GM21360 (cell line): ENCODE data around the gene CHAF1B.
A peak's percentile ranks its signal among the peaks of the same experiment; 100 is the strongest.
"Not testable (repeated sequence)": the region's sequence is repeated elsewhere in the genome, so short reads cannot be mapped to it uniquely, and the experiment has no call there.

Source experiments
- ATAC-seq: cut with Tn5 transposase; IDR thresholded peaks from one replicate; pipeline ENCODE4 v1.9.1; 2021; ENCODE audit warnings: mild to moderate bottlenecking, moderate library complexity; ENCODE audit not compliant: unreplicated experiment

CHAF1B gene

GRCh38 chr21:36385233-36386030 is at the start of gene CHAF1B:
TSS of gene CHAF1B (plus strand) at chr21:36385392. CDS start at chr21:36386137, 745 bp downstream.
- ATAC-seq = peak; percentile 76

GRCh38 chr21:36337099-36337509 is 48.1 kb upstream of the CHAF1B start:
- ATAC-seq = no peak

- ATAC-seq = no peak
These were observed 46.2 kb upstream of the CHAF1B start for GRCh38 chr21:36338975-36339374.

- not testable (repeated sequence) for ATAC-seq
These were observed 42.6 kb upstream of the CHAF1B start for GRCh38 chr21:36342581-36342980.

- no peak for ATAC-seq
These were observed 40.3 kb upstream of the CHAF1B start for GRCh38 chr21:36344931-36345330.

- no peak for ATAC-seq
These were observed 37.8 kb upstream of the CHAF1B start for GRCh38 chr21:36347278-36347961.

GRCh38 chr21:36347962-36348328 is 37.2 kb upstream of the CHAF1B start:
- no peak for ATAC-seq

GRCh38 chr21:36349315-36349714 is 35.9 kb upstream of the CHAF1B start:
- no peak for ATAC-seq

- no peak for ATAC-seq
These were observed 34.8 kb upstream of the CHAF1B start for GRCh38 chr21:36350282-36350910.

- ATAC-seq = no peak
These were observed 30.1 kb upstream of the CHAF1B start for GRCh38 chr21:36354918-36355680.

- no peak for ATAC-seq
These were observed 29.3 kb upstream of the CHAF1B start for GRCh38 chr21:36355868-36356267.

GRCh38 chr21:36359185-36359584 is 26.0 kb upstream of the CHAF1B start:
- no peak for ATAC-seq

- no peak for ATAC-seq
These were observed 16.0 kb upstream of the CHAF1B start for GRCh38 chr21:36369064-36369685.

- no peak for ATAC-seq
These were observed 9.2 kb upstream of the CHAF1B start for GRCh38 chr21:36375994-36376393.

- no peak for ATAC-seq
These were observed 7.8 kb upstream of the CHAF1B start for GRCh38 chr21:36377391-36377842.

- no peak for ATAC-seq
These were observed 5.9 kb upstream of the CHAF1B start for GRCh38 chr21:36379251-36379650.

GRCh38 chr21:36381841-36382589 is 3.2 kb upstream of the CHAF1B start:
- ATAC-seq = no peak

GRCh38 chr21:36382722-36383121 is 2.5 kb upstream of the CHAF1B start:
- not testable (repeated sequence) for ATAC-seq

GRCh38 chr21:36384885-36385232 is 333 bp upstream of the CHAF1B start:
- ATAC-seq = peak; percentile 13
